GM12878 (cell line): ENCODE measurements around the gene DNAJC27. TPM values are rescaled to one million over a fixed set of nuclear protein-coding genes. Genes with fewer than 3 reads are reported as not detected.

Source experiments
- ASH2L ChIP-seq: fragments of 300-600, 200-600 bp; sonication (generic); IDR thresholded peaks from 2 replicates; pipeline ENCODE4 v1.6.1; 2017; ENCODE audit warnings: low read depth, mild to moderate bottlenecking, borderline replicate concordance
- EED ChIP-seq: sonication (generic); IDR thresholded peaks from 2 replicates; pipeline ENCODE4 v1.6.1; 2016; ENCODE audit warnings: antibody characterized with exemption, low read depth
- FOS ChIP-seq: IDR thresholded peaks from 3 replicates; pipeline ENCODE4 v1.6.1; 2011; ENCODE audit warnings: borderline replicate concordance; ENCODE audit not compliant: insufficient read length; ENCODE audit errors: extremely low read depth
- MTA3 ChIP-seq: IDR thresholded peaks from 2 replicates; pipeline ENCODE4 v1.6.1; 2012; ENCODE audit warnings: low read length, inconsistent platforms, borderline replicate concordance
- MXI1 ChIP-seq: fragments of 150-350 bp; IDR thresholded peaks from 2 replicates; pipeline ENCODE4 v1.6.1; 2011; ENCODE audit warnings: low read depth, mild to moderate bottlenecking, inconsistent platforms, low read length, improper control_type of control experiment
- NR2F1 ChIP-seq: fragments of 450-650 bp; conservative IDR thresholded peaks from 2 replicates; pipeline ENCODE4 v1.6.1; 2017; ENCODE audit warnings: mild to moderate bottlenecking
- NRF1 ChIP-seq: conservative IDR thresholded peaks from 2 replicates; pipeline ENCODE4 v1.6.1; 2011; ENCODE audit warnings: mild to moderate bottlenecking, low read depth, low read length, improper control_type of control experiment
- RB1 ChIP-seq: fragments of 450-650 bp; formaldehyde crosslinking; IDR thresholded peaks from 2 replicates; pipeline ENCODE4 v1.6.1; 2017; ENCODE audit warnings: mild to moderate bottlenecking, borderline replicate concordance
- RCOR1 ChIP-seq: conservative IDR thresholded peaks from 2 replicates; pipeline ENCODE4 v1.6.1; 2012; ENCODE audit warnings: low read depth, low read length, improper control_type of control experiment
- SIX5 ChIP-seq: IDR thresholded peaks from 2 replicates; pipeline ENCODE4 v1.6.1; 2011; ENCODE audit warnings: mild to moderate bottlenecking, low read depth, low read length, moderate library complexity; ENCODE audit not compliant: severe bottlenecking
- STAT1 ChIP-seq: fragments of 450-650 bp; conservative IDR thresholded peaks from 2 replicates; pipeline ENCODE4 v1.6.1; 2014; ENCODE audit warnings: antibody characterized with exemption, mild to moderate bottlenecking
- WRNIP1 ChIP-seq: IDR thresholded peaks from 2 replicates; pipeline ENCODE4 v1.6.1; 2011; ENCODE audit warnings: low read depth, low read length, improper control_type of control experiment, borderline replicate concordance
- ZNF217 ChIP-seq: fragments of 450-650 bp; IDR thresholded peaks from 2 replicates; pipeline ENCODE4 v1.6.1; 2017; ENCODE audit warnings: antibody characterized with exemption, mild to moderate bottlenecking
- polyA plus RNA-seq, 11 experiments: library from polyadenylated mRNA; depleted of rRNA in 4 of 11; unstranded in 6 of 11; stranded (reverse) in 5 of 11; fragments of >200 nt; fragmentation: Nextera tagmentation in 4 of 11; fragmentation: Illumina TruSeq in 1 of 11; extraction: Ambion mirVana in 4 of 11; extraction: Trizol in 1 of 11; gene quantifications; 1 replicate in 1 of 11; 2 replicates in 10 of 11; pipeline versions ENCODE4 v1.2.1 to v1.2.3, GENCODE V29; 2011 to 2016; ENCODE audit warnings: inconsistent platforms in 2 of 11, missing spikeins in 2 of 11, low read depth in 1 of 11
- total RNA-seq, 4 experiments: library from RNA; depleted of rRNA in 3 of 4; stranded (reverse); fragments of >200 nt in 3 of 4; fragmentation: Illumina TruSeq in 1 of 4; extraction: Trizol in 1 of 4; gene quantifications; 2 replicates each; pipeline versions ENCODE4 v1.2.1 to v1.2.3, GENCODE V29; 2013 to 2021
- TF ChIP-seq, protein P1 (sequence below): IDR thresholded peaks from 2 replicates; pipeline ENCODE4 v1.6.1; 2012; ENCODE audit warnings: mild to moderate bottlenecking, low read depth, low read length
- TF ChIP-seq, protein P2 (sequence below): fragments of 450-650 bp; IDR thresholded peaks from 2 replicates; pipeline ENCODE4 v1.6.1; 2018; ENCODE audit warnings: borderline replicate concordance, mild to moderate bottlenecking; ENCODE audit not compliant: partially characterized antibody
- TF ChIP-seq, protein P3 (sequence below): fragments of 450-650 bp; IDR thresholded peaks from 2 replicates; pipeline ENCODE4 v1.6.1; 2017; ENCODE audit warnings: mild to moderate bottlenecking, moderate library complexity
- TF ChIP-seq, protein P4 (sequence below): fragments of 450-650 bp; conservative IDR thresholded peaks from 2 replicates; pipeline ENCODE4 v1.6.1; 2017; ENCODE audit warnings: mild to moderate bottlenecking, moderate library complexity

The DNAJC27 gene
- total and polyA plus RNA-seq, 10 of the 15 experiments (the other 5 are each of a cell fraction or from before 2014, with no cell fraction given), result 0.95 to 9.6 (median 3.7) TPM

DNA sequence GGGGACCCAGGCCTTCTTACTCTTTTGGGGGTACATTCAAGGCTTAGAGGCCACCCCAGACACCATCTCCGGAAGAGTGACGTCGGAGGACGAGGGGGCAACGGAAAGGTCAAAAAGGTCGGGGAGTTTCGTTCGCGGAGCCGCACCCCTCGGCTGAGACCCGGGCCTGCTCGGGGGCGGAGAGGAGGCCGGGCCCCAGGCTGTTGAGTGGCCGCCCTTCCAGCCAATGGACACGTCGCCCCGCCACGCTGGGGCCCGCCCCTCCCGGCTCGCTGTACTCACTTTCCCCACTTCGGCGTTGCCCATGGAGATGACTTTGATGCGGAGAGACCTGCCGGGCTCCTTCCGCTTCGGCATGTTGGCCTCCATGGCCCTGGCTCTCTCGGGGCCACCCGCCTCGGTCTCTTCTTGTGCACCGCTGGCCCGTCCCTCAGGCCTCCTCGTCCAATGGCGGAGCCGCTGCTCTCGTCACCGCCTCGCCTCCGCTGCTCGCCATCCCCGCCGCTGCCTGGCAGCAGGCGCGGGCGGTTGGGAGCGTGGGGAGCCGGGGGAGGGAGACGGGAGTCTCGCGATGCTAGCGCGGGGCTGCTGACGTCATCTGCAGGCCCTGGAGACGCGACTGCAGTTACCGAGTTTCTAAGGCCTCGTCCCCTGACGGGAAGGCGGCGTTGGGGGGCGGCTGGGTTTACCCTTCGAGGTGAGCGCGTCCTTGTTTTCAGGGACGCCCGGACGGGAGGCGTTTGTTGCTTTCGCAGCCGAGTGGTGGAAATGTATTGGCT lies at the start of gene DNAJC27 (continued):
- TF ChIP-seq, protein P1, sequence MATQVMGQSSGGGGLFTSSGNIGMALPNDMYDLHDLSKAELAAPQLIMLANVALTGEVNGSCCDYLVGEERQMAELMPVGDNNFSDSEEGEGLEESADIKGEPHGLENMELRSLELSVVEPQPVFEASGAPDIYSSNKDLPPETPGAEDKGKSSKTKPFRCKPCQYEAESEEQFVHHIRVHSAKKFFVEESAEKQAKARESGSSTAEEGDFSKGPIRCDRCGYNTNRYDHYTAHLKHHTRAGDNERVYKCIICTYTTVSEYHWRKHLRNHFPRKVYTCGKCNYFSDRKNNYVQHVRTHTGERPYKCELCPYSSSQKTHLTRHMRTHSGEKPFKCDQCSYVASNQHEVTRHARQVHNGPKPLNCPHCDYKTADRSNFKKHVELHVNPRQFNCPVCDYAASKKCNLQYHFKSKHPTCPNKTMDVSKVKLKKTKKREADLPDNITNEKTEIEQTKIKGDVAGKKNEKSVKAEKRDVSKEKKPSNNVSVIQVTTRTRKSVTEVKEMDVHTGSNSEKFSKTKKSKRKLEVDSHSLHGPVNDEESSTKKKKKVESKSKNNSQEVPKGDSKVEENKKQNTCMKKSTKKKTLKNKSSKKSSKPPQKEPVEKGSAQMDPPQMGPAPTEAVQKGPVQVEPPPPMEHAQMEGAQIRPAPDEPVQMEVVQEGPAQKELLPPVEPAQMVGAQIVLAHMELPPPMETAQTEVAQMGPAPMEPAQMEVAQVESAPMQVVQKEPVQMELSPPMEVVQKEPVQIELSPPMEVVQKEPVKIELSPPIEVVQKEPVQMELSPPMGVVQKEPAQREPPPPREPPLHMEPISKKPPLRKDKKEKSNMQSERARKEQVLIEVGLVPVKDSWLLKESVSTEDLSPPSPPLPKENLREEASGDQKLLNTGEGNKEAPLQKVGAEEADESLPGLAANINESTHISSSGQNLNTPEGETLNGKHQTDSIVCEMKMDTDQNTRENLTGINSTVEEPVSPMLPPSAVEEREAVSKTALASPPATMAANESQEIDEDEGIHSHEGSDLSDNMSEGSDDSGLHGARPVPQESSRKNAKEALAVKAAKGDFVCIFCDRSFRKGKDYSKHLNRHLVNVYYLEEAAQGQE, result no peak
- TF ChIP-seq RB1 (peak; percentile 71; the same call in 1 of the 2 replicates), STAT1 (no peak), WRNIP1 (no peak), MXI1 (peak; percentile 84), NR2F1 (peak; percentile 99), SIX5 (peak; percentile 2), NRF1 (no peak), EED (0 out of 2 replicates have a peak, but pooled peaks have one; percentile 34), FOS (no peak), MTA3 (no peak), ZNF217 (no peak), ASH2L (0 out of 2 replicates have a peak, but pooled peaks have one; percentile 25), RCOR1 (peak; percentile 96; the same call in 1 of the 2 replicates)
- TF ChIP-seq, protein P2, sequence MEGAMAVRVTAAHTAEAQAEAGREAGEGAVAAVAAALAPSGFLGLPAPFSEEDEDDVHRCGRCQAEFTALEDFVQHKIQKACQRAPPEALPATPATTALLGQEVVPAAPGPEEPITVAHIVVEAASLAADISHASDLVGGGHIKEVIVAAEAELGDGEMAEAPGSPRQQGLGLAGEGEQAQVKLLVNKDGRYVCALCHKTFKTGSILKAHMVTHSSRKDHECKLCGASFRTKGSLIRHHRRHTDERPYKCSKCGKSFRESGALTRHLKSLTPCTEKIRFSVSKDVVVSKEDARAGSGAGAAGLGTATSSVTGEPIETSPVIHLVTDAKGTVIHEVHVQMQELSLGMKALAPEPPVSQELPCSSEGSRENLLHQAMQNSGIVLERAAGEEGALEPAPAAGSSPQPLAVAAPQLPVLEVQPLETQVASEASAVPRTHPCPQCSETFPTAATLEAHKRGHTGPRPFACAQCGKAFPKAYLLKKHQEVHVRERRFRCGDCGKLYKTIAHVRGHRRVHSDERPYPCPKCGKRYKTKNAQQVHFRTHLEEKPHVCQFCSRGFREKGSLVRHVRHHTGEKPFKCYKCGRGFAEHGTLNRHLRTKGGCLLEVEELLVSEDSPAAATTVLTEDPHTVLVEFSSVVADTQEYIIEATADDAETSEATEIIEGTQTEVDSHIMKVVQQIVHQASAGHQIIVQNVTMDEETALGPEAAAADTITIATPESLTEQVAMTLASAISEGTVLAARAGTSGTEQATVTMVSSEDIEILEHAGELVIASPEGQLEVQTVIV, result peak; percentile 63
- TF ChIP-seq, protein P3, sequence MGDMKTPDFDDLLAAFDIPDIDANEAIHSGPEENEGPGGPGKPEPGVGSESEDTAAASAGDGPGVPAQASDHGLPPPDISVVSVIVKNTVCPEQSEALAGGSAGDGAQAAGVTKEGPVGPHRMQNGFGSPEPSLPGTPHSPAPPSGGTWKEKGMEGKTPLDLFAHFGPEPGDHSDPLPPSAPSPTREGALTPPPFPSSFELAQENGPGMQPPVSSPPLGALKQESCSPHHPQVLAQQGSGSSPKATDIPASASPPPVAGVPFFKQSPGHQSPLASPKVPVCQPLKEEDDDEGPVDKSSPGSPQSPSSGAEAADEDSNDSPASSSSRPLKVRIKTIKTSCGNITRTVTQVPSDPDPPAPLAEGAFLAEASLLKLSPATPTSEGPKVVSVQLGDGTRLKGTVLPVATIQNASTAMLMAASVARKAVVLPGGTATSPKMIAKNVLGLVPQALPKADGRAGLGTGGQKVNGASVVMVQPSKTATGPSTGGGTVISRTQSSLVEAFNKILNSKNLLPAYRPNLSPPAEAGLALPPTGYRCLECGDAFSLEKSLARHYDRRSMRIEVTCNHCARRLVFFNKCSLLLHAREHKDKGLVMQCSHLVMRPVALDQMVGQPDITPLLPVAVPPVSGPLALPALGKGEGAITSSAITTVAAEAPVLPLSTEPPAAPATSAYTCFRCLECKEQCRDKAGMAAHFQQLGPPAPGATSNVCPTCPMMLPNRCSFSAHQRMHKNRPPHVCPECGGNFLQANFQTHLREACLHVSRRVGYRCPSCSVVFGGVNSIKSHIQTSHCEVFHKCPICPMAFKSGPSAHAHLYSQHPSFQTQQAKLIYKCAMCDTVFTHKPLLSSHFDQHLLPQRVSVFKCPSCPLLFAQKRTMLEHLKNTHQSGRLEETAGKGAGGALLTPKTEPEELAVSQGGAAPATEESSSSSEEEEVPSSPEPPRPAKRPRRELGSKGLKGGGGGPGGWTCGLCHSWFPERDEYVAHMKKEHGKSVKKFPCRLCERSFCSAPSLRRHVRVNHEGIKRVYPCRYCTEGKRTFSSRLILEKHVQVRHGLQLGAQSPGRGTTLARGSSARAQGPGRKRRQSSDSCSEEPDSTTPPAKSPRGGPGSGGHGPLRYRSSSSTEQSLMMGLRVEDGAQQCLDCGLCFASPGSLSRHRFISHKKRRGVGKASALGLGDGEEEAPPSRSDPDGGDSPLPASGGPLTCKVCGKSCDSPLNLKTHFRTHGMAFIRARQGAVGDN, result peak; percentile 13
- TF ChIP-seq, protein P4, sequence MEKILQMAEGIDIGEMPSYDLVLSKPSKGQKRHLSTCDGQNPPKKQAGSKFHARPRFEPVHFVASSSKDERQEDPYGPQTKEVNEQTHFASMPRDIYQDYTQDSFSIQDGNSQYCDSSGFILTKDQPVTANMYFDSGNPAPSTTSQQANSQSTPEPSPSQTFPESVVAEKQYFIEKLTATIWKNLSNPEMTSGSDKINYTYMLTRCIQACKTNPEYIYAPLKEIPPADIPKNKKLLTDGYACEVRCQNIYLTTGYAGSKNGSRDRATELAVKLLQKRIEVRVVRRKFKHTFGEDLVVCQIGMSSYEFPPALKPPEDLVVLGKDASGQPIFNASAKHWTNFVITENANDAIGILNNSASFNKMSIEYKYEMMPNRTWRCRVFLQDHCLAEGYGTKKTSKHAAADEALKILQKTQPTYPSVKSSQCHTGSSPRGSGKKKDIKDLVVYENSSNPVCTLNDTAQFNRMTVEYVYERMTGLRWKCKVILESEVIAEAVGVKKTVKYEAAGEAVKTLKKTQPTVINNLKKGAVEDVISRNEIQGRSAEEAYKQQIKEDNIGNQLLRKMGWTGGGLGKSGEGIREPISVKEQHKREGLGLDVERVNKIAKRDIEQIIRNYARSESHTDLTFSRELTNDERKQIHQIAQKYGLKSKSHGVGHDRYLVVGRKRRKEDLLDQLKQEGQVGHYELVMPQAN, result peak; percentile 69; the same call in 1 of the 2 replicates
